ENCODE measurements around the gene FYN.

DNA sequence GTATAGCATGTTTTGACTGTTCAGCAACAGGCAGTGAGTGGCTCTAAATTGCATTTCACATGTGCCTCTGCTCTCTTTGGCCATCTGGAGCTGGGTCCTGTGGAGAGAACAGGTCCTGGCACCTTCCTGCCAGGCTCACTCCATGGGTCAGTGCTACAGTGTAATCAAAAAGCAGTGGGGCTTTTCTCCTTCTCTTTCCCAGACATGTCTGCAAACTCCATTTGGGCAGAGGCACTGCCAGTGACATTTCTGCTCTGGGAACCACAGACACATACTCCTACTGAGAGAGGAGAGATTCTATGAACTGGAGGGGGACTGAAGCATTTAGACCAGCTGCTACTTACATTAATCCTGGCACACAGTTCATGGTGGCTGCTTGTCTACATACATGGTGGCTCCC lies 199.3 kb downstream of the FYN start:
- TF ChIP-seq, protein P1, sequence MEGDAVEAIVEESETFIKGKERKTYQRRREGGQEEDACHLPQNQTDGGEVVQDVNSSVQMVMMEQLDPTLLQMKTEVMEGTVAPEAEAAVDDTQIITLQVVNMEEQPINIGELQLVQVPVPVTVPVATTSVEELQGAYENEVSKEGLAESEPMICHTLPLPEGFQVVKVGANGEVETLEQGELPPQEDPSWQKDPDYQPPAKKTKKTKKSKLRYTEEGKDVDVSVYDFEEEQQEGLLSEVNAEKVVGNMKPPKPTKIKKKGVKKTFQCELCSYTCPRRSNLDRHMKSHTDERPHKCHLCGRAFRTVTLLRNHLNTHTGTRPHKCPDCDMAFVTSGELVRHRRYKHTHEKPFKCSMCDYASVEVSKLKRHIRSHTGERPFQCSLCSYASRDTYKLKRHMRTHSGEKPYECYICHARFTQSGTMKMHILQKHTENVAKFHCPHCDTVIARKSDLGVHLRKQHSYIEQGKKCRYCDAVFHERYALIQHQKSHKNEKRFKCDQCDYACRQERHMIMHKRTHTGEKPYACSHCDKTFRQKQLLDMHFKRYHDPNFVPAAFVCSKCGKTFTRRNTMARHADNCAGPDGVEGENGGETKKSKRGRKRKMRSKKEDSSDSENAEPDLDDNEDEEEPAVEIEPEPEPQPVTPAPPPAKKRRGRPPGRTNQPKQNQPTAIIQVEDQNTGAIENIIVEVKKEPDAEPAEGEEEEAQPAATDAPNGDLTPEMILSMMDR (IDR thresholded peaks at IDR 0.05 in 2 of 3, conservative IDR thresholded peaks at IDR 0.05 in 1 of 3; ENCODE audit: borderline replicate concordance in 1 of 3, insufficient read depth in 1 of 3, low read depth in 2 of 3, low read length in 2 of 3), result no peak
- TF ChIP-seq, protein P2, sequence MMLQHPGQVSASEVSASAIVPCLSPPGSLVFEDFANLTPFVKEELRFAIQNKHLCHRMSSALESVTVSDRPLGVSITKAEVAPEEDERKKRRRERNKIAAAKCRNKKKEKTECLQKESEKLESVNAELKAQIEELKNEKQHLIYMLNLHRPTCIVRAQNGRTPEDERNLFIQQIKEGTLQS (IDR thresholded peaks at IDR 0.05), result no peak
- TF ChIP-seq, protein P3, sequence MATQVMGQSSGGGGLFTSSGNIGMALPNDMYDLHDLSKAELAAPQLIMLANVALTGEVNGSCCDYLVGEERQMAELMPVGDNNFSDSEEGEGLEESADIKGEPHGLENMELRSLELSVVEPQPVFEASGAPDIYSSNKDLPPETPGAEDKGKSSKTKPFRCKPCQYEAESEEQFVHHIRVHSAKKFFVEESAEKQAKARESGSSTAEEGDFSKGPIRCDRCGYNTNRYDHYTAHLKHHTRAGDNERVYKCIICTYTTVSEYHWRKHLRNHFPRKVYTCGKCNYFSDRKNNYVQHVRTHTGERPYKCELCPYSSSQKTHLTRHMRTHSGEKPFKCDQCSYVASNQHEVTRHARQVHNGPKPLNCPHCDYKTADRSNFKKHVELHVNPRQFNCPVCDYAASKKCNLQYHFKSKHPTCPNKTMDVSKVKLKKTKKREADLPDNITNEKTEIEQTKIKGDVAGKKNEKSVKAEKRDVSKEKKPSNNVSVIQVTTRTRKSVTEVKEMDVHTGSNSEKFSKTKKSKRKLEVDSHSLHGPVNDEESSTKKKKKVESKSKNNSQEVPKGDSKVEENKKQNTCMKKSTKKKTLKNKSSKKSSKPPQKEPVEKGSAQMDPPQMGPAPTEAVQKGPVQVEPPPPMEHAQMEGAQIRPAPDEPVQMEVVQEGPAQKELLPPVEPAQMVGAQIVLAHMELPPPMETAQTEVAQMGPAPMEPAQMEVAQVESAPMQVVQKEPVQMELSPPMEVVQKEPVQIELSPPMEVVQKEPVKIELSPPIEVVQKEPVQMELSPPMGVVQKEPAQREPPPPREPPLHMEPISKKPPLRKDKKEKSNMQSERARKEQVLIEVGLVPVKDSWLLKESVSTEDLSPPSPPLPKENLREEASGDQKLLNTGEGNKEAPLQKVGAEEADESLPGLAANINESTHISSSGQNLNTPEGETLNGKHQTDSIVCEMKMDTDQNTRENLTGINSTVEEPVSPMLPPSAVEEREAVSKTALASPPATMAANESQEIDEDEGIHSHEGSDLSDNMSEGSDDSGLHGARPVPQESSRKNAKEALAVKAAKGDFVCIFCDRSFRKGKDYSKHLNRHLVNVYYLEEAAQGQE (IDR thresholded peaks at IDR 0.05; ENCODE audit: low read depth), result no peak
- TF ChIP-seq, protein P4, sequence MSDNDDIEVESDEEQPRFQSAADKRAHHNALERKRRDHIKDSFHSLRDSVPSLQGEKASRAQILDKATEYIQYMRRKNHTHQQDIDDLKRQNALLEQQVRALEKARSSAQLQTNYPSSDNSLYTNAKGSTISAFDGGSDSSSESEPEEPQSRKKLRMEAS (IDR thresholded peaks at IDR 0.05), result no peak
- TF ChIP-seq CEBPB (IDR thresholded peaks at IDR 0.05; ENCODE audit: low read depth), result no peak
- no peak for TF ChIP-seq POLR2A (IDR thresholded peaks at IDR 0.05; ENCODE audit: borderline replicate concordance, extremely low read depth, insufficient read depth, insufficient read length)
- TF ChIP-seq ELF1 (IDR thresholded peaks at IDR 0.05; ENCODE audit: borderline replicate concordance, low read depth), result no peak
- no peak for TF ChIP-seq YY1 (IDR thresholded peaks at IDR 0.05; ENCODE audit: extremely low read depth, insufficient replicate concordance, low read depth, low read length)
- TF ChIP-seq EZH2 (IDR thresholded peaks at IDR 0.05), result no peak
- no peak for TF ChIP-seq EGR1 (IDR thresholded peaks at IDR 0.05; ENCODE audit: low read depth)
- TF ChIP-seq RAD21 (IDR thresholded peaks at IDR 0.05; ENCODE audit: low read depth), result no peak
